H1 (cell line): Measurements from ENCODE around the gene SLAIN2. TPM values are rescaled to one million over a fixed set of nuclear protein-coding genes. Genes with fewer than 3 reads are reported as not detected.

Experiments
- polyA plus RNA-seq, 7 experiments: library from polyadenylated mRNA; depleted of rRNA in 3 of 7; stranded (reverse) in 5 of 7; unstranded in 2 of 7; fragments of >200 nt in 5 of 7; fragments of 200-250 nt in 2 of 7; gene quantifications; 1 replicate in 5 of 7; 2 replicates in 1 of 7; 4 replicates in 1 of 7; pipeline versions ENCODE4 v1.2.1 to v1.2.3, GENCODE V29; 2011 to 2013; ENCODE audit warnings: missing spikeins in 2 of 7, mixed read lengths in 2 of 7
- total RNA-seq: library from RNA; stranded (reverse); fragmentation: NEBNext Ultra II Directional; extraction: Animal tissue kit (Norgen Biotek cat#: 25700); gene quantifications from 2 replicates; pipeline ENCODE4 v1.2.1, GENCODE V29; 2021
- TF ChIP-seq, protein P1 (sequence below): fragments of 300-600 bp; sonication (generic); IDR thresholded peaks from 2 replicates; pipeline ENCODE4 v1.7.1; 2012; ENCODE audit warnings: low read length, moderate library complexity, mild to moderate bottlenecking, inconsistent platforms; ENCODE audit not compliant: insufficient replicate concordance

The SLAIN2 gene
- total and polyA plus RNA-seq, 2 of the 8 experiments (the other 6 are each of a cell fraction or from before 2014, with no cell fraction given), result 8.2 to 40.0 TPM

DNA sequence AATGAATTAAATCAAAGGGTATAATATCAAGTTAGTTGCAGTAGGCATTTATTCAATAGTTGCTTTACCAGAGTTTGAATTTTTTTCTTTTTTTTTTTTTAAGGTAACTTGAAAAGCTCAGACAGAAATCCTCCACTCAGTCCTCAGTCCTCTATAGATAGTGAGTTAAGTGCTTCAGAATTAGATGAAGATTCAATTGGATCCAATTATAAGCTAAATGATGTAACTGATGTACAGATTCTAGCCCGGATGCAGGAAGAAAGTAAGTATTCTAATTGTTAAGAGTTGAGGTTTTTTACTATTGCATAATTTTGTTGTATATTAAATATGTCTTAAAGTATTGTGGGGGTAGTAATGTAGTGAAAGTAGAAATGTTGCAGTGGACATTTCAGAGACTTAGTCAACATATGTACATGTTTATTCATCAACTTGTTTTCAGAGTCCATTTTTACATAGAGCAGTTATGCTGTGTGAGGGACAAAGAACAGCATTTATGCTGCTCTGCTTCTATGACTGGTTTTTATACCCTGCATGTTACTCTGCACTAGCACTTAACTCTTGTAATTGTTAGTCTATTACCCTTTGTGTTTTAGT lies 38.4 kb downstream of the SLAIN2 start (continued):
- TF ChIP-seq, protein P1, sequence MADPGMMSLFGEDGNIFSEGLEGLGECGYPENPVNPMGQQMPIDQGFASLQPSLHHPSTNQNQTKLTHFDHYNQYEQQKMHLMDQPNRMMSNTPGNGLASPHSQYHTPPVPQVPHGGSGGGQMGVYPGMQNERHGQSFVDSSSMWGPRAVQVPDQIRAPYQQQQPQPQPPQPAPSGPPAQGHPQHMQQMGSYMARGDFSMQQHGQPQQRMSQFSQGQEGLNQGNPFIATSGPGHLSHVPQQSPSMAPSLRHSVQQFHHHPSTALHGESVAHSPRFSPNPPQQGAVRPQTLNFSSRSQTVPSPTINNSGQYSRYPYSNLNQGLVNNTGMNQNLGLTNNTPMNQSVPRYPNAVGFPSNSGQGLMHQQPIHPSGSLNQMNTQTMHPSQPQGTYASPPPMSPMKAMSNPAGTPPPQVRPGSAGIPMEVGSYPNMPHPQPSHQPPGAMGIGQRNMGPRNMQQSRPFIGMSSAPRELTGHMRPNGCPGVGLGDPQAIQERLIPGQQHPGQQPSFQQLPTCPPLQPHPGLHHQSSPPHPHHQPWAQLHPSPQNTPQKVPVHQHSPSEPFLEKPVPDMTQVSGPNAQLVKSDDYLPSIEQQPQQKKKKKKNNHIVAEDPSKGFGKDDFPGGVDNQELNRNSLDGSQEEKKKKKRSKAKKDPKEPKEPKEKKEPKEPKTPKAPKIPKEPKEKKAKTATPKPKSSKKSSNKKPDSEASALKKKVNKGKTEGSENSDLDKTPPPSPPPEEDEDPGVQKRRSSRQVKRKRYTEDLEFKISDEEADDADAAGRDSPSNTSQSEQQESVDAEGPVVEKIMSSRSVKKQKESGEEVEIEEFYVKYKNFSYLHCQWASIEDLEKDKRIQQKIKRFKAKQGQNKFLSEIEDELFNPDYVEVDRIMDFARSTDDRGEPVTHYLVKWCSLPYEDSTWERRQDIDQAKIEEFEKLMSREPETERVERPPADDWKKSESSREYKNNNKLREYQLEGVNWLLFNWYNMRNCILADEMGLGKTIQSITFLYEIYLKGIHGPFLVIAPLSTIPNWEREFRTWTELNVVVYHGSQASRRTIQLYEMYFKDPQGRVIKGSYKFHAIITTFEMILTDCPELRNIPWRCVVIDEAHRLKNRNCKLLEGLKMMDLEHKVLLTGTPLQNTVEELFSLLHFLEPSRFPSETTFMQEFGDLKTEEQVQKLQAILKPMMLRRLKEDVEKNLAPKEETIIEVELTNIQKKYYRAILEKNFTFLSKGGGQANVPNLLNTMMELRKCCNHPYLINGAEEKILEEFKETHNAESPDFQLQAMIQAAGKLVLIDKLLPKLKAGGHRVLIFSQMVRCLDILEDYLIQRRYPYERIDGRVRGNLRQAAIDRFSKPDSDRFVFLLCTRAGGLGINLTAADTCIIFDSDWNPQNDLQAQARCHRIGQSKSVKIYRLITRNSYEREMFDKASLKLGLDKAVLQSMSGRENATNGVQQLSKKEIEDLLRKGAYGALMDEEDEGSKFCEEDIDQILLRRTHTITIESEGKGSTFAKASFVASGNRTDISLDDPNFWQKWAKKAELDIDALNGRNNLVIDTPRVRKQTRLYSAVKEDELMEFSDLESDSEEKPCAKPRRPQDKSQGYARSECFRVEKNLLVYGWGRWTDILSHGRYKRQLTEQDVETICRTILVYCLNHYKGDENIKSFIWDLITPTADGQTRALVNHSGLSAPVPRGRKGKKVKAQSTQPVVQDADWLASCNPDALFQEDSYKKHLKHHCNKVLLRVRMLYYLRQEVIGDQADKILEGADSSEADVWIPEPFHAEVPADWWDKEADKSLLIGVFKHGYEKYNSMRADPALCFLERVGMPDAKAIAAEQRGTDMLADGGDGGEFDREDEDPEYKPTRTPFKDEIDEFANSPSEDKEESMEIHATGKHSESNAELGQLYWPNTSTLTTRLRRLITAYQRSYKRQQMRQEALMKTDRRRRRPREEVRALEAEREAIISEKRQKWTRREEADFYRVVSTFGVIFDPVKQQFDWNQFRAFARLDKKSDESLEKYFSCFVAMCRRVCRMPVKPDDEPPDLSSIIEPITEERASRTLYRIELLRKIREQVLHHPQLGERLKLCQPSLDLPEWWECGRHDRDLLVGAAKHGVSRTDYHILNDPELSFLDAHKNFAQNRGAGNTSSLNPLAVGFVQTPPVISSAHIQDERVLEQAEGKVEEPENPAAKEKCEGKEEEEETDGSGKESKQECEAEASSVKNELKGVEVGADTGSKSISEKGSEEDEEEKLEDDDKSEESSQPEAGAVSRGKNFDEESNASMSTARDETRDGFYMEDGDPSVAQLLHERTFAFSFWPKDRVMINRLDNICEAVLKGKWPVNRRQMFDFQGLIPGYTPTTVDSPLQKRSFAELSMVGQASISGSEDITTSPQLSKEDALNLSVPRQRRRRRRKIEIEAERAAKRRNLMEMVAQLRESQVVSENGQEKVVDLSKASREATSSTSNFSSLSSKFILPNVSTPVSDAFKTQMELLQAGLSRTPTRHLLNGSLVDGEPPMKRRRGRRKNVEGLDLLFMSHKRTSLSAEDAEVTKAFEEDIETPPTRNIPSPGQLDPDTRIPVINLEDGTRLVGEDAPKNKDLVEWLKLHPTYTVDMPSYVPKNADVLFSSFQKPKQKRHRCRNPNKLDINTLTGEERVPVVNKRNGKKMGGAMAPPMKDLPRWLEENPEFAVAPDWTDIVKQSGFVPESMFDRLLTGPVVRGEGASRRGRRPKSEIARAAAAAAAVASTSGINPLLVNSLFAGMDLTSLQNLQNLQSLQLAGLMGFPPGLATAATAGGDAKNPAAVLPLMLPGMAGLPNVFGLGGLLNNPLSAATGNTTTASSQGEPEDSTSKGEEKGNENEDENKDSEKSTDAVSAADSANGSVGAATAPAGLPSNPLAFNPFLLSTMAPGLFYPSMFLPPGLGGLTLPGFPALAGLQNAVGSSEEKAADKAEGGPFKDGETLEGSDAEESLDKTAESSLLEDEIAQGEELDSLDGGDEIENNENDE, result no peak
